Ovary (tissue), 9 donors: ENCODE results near the gene MYO3B. TPM values are rescaled to one million over a fixed set of nuclear protein-coding genes. Genes with fewer than 3 reads are reported as not detected.

Experiments
- DNase-seq, 5 donors: peaks; one replicate each; pipeline ENCODE4 v3.0.0-alpha.2; 2019 to 2020
- H3K27ac ChIP-seq, 2 donors: fragments of 200-600 bp; one replicate each; pipeline versions ENCODE4 v1.5.1 to v1.8.0; 2019 to 2022
- H3K27me3 ChIP-seq: fragments of 200-600 bp; one replicate; pipeline ENCODE4 v1.8.0; 2022
- H3K36me3 ChIP-seq: fragments of 200-600 bp; sonication (generic); one replicate; pipeline ENCODE4 v1.5.1; 2019
- H3K4me1 ChIP-seq: one replicate; pipeline ENCODE4 v1.8.1; 2013; ENCODE audit warnings: mild to moderate bottlenecking, moderate library complexity; ENCODE audit not compliant: insufficient read depth
- H3K4me3 ChIP-seq: fragments of 200-600 bp; sonication (generic); one replicate; pipeline ENCODE4 v1.5.1; 2017
- H3K9me3 ChIP-seq, 2 donors: fragments of 200-600 bp in 1 of 2; sonication (generic) in 1 of 2; one replicate each; pipeline versions ENCODE4 v1.5.1 to v1.8.1; 2013 to 2019; ENCODE audit warnings: mild to moderate bottlenecking in 1 of 2, moderate library complexity in 1 of 2
- EP300 ChIP-seq: sonication (generic); formaldehyde crosslinking; IDR thresholded peaks from one replicate; pipeline ENCODE4 v1.6.1; 2017; ENCODE audit warnings: antibody characterized with exemption
- POLR2A ChIP-seq: fragments of 450-650 bp; IDR thresholded peaks from one replicate; pipeline ENCODE4 v1.6.1; 2017; ENCODE audit warnings: antibody characterized with exemption, mild to moderate bottlenecking, moderate library complexity
- WGBS, 3 donors: extraction: QIAGEN DNeasy Blood & Tissue Kit in 1 of 3; methylation state at CpG; one replicate each; pipeline versions ENCODE4 v1.1.5 to v1.1.7; 2013 to 2017; 5-methylcytosine and 5-hydroxymethylcytosine counted together
- intact Hi-C, 4 donors: fragments of 100-400 bp; cut with DNase I; formaldehyde crosslinking; loops; one replicate each; pipeline versions ENCODE4 v1.11.0 to v1.15.1; 2022 to 2023
- polyA plus RNA-seq, 2 donors: library from polyadenylated mRNA; stranded (reverse); fragments of 200-250 nt in 1 of 2; fragments of 350-450 nt in 1 of 2; fragmentation: Illumina TruSeq in 1 of 2; extraction: RNeasy Lipid Tissue Mini Kit (QIAGEN cat#74804) in 1 of 2; gene quantifications; one replicate each; pipeline ENCODE4 v1.2.3, GENCODE V29; 2013 to 2014
- total RNA-seq, 7 donors: library from RNA; depleted of rRNA in 2 of 7; stranded (reverse); fragments of >200 nt in 2 of 7; fragmentation: NEBNext Ultra II Directional in 3 of 7; extraction: Animal tissue kit (Norgen Biotek cat#: 25700) in 3 of 7; gene quantifications; one replicate each; pipeline versions ENCODE4 v1.1.0 to v1.2.4, GENCODE V29; 2016 to 2023
- TF ChIP-seq, protein P1 (sequence below), 3 donors: fragments of 450-650 bp in 2 of 3; fragments of 200-600 bp in 1 of 3; IDR thresholded peaks; one replicate each; pipeline versions ENCODE4 v1.5.1 to v1.8.0; 2016 to 2022; ENCODE audit warnings: antibody characterized with exemption in 3 of 3, mild to moderate bottlenecking in 1 of 3
- donor health status: DM: no; HTN: no; CAD: no; lungs with moderate emphysema.
- donor health status: DM: no; HTN: no; CAD: no.
- donor health status: Bipolar disorder and iron deficiency.
- donor health status: DM: yes; HTN: yes; CAD: no.
- donor health status: DM: no; HTN: no; CAD: no.
- donor health status: DM: yes; HTN: yes; CAD: no.

Gene MYO3B
- total and polyA plus RNA-seq, 9 donors = 0.04 to 1.3 (median 0.12) TPM; not detected in 2

DNA sequence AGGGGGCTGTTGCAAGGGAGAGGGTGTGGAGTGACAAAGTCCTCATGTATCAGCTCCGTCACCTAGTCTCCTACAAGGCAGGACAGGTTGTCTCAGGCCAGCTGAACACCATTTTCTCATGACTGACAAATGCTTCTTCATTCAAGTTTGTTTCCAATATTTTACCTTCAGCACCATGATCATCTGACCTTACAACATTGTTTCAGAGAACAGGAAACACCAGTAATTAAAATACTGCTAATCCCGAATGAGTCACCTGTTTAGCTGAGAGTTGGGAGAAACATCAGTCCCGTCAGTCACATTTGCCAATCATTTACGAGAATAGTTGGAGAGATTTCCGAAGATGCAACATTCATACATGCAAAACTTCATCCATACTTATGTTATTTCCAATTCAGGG lies 511.5 kb downstream of the MYO3B start:
- Histone ChIP-seq H3K4me1 (no peaks in the 10 kb centered on the region), H3K27ac (no peak overlapping the region), H3K9me3 (no peaks in the 10 kb centered on the region), H3K27me3 (no peaks in the 10 kb centered on the region), H3K4me3 (no peak overlapping the region), H3K36me3 (no peaks in the 10 kb centered on the region)
- TF ChIP-seq EP300 (no peak), POLR2A (no peak)
- TF ChIP-seq, protein P1, sequence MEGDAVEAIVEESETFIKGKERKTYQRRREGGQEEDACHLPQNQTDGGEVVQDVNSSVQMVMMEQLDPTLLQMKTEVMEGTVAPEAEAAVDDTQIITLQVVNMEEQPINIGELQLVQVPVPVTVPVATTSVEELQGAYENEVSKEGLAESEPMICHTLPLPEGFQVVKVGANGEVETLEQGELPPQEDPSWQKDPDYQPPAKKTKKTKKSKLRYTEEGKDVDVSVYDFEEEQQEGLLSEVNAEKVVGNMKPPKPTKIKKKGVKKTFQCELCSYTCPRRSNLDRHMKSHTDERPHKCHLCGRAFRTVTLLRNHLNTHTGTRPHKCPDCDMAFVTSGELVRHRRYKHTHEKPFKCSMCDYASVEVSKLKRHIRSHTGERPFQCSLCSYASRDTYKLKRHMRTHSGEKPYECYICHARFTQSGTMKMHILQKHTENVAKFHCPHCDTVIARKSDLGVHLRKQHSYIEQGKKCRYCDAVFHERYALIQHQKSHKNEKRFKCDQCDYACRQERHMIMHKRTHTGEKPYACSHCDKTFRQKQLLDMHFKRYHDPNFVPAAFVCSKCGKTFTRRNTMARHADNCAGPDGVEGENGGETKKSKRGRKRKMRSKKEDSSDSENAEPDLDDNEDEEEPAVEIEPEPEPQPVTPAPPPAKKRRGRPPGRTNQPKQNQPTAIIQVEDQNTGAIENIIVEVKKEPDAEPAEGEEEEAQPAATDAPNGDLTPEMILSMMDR (IDR thresholded peaks at IDR 0.05) = no peak
- no peak for DNase-seq
- intact Hi-C loops = no loop called here
- WGBS, 3 donors = 91 to 94% (median 94%) methylated on average over 5 of the region's 5 CpGs

DNA sequence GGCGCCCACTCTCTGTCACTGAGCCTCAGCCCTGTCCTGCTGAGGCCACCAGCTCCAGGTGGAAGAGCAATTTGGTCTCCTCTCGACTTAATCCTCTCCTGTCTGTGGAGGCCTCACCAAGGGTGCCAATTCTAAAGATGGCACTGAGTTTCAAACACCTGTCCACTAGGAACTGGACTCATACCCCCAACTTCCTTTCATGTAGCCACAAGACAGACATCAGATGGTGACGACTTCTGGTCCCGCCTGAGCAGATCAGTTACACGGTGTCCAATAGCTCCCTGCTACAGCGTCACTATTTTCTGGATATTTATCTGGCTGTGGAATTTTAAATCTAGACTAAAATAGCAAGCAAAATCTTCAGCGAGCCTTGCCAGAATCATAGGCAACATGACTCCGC lies 512.7 kb downstream of the MYO3B start:
- Histone ChIP-seq H3K36me3 (no peaks in the 10 kb centered on the region), H3K27me3 (no peaks in the 10 kb centered on the region), H3K4me3 (no peak overlapping the region), H3K9me3 (no peaks in the 10 kb centered on the region), H3K4me1 (no peaks in the 10 kb centered on the region), H3K27ac (no peak overlapping the region)
- TF ChIP-seq EP300 (no peak), POLR2A (no peak)
- TF ChIP-seq, protein P1 (IDR thresholded peaks at IDR 0.05) = no peak
- DNase-seq = no peak
- 77 to 84% (median 78%) methylated on average over 8 of the region's 8 CpGs for WGBS, 3 donors
- intact Hi-C loops = no loop called here

DNA sequence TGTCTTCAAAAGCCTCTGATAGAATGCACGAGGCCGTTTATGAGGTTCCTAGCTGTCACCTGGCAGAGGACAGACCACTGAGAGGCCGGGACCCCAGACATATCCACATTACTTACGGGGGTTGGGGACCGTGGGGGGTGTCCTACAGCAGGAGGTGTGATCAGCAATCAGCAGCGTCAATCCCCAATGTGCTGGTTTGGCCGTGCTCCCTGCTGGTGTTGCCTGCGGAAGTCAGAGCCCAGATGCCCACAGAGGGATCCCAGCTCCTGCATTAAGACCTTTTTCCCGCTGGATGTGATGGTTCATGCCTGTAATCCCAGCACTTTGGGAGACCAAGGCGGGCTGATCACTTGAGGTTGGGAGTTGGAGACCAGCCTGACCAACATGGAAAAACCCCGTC lies 516.4 kb downstream of the MYO3B start:
- Histone ChIP-seq H3K27ac (no peak overlapping the region), H3K9me3 (no peaks in the 10 kb centered on the region), H3K36me3 (no peaks in the 10 kb centered on the region), H3K4me3 (no peak overlapping the region), H3K27me3 (no peaks in the 10 kb centered on the region), H3K4me1 (no peaks in the 10 kb centered on the region)
- no peak for DNase-seq
- intact Hi-C loops = no loop called here
- no peak for TF ChIP-seq POLR2A
- TF ChIP-seq, protein P1 (IDR thresholded peaks at IDR 0.05) = no peak
- no peak for TF ChIP-seq EP300
- 90 to 91% (median 91%) methylated on average over 11 of the region's 11 CpGs for WGBS, 3 donors

DNA sequence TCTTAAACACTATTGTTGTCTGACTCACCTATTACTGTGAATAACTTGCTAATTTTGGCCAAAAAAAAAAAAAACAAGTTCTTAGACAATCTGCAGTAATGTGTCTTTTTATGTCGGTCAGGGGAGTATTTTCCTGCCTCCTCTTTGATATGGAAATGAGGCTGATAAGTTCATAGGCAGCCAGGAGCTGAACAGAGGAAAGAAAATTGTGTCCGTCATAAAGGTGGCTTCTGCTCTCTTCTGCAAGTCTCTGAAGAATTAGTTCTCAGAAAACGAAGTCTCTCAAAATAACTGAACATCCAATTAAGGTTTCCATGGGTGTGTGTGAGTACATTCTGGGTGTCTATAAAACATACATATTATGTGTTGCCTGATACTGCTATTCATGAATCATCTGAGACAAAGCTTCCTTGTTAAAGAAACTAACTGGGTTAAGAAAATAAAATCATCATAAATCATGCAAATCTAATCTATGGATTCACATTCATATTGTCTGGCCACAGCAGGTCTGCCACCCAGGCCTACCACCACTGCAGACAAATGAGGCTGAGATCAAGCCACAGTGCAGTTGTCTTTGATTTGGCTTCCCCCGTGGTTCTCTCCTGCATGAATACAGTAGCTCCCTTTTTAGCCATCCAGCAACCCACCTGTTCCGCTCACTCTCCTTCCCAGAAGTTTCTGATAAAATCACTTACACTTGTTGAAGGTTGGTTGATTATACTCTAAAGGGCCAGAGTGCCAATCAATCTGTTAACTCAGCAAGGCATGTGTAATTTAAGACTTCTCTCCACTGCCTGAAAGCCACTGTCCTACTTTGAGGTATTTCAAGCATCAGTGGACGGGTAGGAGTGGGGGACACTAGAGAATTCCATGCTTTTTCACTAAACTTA lies 517.8 kb downstream of the MYO3B start:
- WGBS, 3 donors = 60 to 65% (median 61%) methylated on average over 6 of the region's 6 CpGs
- Histone ChIP-seq H3K27me3 (no peaks in the 10 kb centered on the region), H3K36me3 (no peaks in the 10 kb centered on the region)

More for the DNA sequence above, 517.8 kb downstream of the MYO3B start:
- intact Hi-C loops = no loop called here
- no peaks in the 10 kb centered on the region for H3K9me3 ChIP-seq
- H3K27ac ChIP-seq = no peak overlapping the region
- no peaks in the 10 kb centered on the region for H3K4me1 ChIP-seq
- TF ChIP-seq EP300 (no peak), POLR2A (no peak)
- TF ChIP-seq, protein P1 (IDR thresholded peaks at IDR 0.05) = no peak
- H3K4me3 ChIP-seq = no peak overlapping the region
- DNase-seq = no peak
